HG03097 (cell line): ENCODE results near the gene ZMYND12.
A peak's percentile ranks its signal among the peaks of the same experiment; 100 is the strongest.
"Not testable (repeated sequence)": the region's sequence is repeated elsewhere in the genome, so short reads cannot be mapped to it uniquely, and the experiment has no call there.

Experiments
- ATAC-seq: cut with Tn5 transposase; IDR thresholded peaks from one replicate; pipeline ENCODE4 v1.9.1; 2021; ENCODE audit not compliant: unreplicated experiment, low FRiP score

The ZMYND12 gene, protein sequence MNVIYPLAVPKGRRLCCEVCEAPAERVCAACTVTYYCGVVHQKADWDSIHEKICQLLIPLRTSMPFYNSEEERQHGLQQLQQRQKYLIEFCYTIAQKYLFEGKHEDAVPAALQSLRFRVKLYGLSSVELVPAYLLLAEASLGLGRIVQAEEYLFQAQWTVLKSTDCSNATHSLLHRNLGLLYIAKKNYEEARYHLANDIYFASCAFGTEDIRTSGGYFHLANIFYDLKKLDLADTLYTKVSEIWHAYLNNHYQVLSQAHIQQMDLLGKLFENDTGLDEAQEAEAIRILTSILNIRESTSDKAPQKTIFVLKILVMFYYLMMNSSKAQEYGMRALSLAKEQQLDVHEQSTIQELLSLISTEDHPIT

DNA sequence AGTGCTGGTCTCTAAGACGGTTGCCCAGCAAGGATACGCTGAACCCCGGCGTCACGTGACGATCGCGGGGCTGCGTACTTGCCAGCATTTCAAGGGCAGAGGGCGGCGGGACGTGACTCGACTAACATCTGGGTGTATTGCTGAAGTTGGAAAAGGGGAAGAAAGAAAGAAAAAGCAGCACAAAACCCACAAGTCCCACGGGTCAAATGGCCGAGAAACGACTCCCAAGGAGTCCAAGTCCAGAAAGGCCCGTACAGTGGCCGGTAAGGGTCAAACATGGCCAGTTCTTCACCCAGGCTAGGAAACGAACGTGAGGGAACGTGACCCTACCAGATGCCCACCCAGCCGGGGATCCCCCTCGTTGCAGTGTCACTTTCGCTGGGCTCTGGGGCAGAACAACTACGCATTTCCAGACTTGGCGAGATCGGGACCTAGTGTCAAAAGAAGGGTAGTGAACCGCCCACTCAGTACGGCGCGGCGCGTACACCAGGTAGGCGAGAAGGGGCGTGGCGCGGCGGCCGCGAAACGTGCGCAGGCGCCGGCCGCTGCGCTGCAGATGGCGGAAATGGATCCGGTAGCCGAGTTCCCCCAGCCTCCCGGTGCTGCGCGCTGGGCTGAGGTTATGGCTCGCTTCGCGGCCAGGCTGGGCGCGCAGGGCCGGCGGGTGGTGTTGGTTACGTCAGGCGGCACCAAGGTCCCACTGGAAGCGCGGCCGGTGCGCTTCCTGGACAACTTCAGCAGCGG is at the start of gene ZMYND12, which contains the start of gene PPCS:
Gene ZMYND12 (minus strand): TSS at position 13 of the 744 bp plus-strand sequence. CDS start 25 bp downstream, outside the sequence.
Gene PPCS (plus strand): TSS at position 534 of the 744 bp plus-strand sequence. CDS start 23 bp downstream, at position 557.
- peak; percentile 85 for ATAC-seq

DNA sequence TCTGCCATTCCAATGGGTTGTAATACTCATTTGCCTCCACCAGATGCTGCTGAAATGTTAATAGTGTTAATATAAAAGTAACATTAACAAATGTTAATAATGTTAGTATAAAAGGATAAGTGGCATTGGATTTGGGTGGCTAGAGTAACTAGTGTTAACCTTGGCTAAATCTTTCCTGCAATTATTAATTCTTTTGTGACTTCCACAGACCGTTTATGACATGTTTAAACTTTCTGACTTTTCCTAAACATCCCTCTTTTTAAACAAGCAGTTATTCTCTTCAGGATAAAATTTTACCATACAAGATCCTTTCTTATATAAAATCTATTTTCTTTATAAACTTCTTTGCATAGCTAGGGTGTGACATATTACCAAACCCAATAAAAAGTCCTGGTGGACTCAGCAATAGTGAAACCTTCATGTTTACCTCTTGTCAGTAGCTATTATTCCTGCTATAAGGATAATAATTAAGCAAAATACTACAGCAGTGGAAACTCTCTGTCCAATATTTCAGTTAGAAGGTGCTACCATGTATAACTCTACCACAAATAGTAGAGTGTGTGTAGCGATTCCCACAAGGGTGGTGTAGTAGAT is 48.8 kb upstream of the ZMYND12 start:
- ATAC-seq, result no peak

DNA sequence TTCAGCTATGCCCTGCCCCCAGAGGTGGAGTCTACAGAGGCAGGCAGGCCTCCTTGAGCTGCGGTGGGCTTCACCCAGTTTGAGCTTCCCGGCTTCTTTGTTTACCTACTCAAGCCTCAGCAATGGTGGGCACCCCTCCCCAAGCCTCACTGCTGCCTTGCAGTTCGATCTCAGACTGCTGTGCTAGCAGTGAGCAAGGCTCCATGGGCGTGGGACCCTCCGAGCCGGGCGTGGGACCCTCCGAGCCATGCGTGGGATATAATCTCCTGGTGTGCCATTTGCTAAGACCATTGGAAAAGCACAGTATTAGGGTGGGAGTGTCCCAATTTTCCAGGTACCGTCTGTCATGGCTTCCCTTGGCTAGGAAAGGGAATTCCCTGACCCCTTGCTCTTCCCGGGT is 46.2 kb upstream of the ZMYND12 start:
- ATAC-seq, result not testable (repeated sequence)

DNA sequence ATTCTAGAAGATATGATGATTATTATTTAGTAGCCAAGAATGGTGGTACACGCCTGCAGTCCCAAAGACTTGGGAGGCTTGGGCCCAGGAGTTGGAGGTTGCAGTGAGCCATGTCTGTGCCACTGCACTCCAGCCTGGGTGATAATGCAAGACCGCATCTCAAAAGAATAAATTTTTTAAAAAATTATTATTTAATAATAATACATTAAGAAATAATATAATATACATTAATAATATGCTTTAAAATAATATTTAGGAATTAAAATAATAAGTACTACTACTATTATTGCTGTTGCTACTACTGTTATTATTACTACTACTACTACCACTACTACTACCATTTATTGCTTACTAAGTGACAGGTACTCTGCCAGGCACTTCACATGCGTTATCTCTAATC is 34.4 kb upstream of the ZMYND12 start:
- no peak for ATAC-seq

DNA sequence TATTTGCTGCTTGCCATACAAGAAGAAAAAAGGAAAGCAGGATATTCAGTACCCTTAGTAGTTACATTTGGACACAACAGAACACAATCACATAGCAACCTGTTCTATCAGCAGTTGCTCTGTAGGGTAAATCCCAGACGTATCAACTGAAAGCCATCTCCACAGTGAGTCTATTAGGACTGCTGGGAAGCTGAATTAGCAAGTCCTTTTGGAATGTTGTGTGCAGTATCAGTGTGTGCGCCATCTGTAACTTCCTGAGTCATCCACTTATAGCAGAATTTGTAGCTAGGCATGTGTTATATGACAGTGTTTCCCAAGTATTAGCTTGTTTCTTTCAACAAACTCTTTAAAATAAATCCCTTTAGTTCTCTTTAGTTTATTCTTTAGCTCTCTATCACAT is 28.6 kb upstream of the ZMYND12 start:
- no peak for ATAC-seq

DNA sequence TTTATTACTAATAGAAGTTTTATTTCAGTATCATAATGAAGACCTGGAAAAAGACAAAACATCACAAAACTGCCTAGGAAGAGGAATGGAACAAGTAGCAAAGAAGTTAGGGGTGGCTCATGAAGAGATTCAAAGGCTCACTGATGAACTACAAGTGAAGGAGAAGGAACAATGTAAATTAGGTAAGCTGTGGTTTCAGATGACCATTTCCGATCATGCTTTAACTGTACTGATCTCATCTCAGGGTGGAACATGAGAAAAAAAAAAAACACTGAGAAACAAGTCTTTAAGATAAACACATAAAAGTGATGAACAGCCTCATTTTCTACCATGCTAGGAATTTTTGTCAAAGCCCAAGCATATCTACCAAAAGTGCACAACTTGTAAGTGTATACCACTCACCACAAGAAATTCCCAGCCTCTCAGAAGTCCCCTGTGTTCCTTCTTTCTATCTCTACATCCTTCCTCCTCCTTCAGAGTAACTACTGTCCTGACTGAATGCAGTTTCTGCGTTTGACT is 26.9 kb upstream of the ZMYND12 start:
- no peak for ATAC-seq

DNA sequence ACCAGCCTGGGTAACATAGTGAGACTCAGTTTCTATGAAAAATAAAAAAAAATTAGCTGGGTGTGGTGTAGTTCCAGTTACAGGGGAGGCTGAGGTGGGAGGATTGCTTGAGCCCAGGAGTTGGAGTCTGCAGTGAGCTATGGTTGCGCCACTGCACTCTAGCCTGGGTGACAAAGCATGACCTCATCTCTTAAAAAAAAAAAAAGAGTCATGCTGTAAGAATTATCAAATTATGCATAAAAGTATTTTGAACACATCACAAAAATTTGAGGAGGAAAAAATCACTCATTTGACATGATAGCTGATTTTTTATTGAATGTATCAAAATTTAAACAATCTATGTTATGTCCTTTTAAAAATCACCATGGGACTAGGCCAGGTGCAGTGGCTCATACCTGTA is 25.1 kb upstream of the ZMYND12 start:
- no peak for ATAC-seq

DNA sequence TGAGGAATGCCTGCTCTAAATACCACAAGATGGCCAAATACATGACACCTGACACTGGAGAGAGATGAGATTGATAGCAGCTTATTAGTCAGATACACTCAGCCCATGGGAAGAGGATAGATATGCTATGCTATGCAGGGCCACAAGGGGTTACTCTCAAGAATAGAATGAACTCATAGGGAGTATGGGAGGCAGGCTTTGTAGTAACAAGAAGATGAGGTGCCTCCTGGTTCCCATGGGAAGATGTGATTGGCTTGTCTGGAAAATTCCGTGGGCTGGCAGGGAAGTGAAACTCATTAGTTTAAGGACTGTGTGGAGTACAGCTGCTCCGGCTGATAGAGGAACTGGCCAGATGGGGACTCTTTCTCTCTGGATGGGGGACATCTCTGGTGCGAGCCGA is 23.8 kb upstream of the ZMYND12 start:
- no peak for ATAC-seq

DNA sequence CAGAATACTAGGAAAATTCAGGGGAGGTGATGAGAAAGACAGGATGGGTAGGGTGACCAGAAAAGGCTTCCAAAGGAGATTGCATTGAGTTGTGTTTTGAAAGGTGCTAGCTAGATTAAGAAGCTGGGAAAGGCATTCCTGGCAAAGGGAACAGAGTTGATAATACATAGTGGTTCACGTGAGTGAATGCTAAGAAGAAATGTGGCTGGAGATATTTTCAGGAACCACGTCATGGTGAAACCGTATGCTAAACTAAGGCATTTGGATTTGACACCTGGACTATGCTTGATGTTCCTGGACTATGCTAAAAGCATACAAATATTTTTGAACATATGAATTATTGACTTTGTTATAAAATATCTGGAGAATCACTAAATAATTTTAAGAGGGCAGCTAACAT is 22.0 kb upstream of the ZMYND12 start:
- ATAC-seq, result no peak

DNA sequence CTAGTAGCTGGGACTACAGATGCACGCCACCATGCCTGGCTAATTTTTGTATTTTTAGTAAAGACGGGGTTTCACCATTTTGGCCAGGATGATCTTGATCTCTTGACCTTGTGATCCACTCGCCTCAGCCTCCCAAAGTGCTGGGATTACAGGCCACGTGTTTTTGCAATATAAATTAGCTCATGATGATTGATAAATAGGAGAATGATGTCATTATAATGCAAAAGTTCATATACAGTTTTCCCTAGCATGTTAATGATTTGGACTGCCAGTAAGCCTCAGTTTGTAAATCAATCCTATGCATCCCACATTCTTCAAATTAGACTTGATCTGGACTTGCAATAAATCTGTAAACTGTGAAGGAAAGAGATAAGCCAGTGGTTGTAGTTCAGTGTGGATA is 21.5 kb upstream of the ZMYND12 start:
- not testable (repeated sequence) for ATAC-seq

DNA sequence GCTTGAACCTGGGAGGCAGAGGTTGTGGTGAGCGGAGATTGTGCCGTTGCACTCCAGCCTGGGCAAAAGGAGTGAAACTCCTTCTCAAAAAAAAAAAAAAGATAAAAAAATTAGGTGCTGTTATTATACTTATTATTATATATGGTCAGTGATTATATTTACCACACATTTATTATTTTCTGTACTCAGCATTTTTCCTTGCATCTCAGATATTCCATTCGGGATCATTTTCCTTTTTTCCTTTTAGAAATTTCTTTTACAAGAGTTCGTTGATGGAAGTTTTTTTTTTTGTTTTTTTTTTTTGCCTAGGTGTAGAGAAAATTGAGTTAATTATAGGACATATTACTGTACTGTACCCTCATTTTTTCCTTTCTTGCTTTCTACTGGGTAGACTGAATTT is 20.8 kb upstream of the ZMYND12 start:
- ATAC-seq, result no peak

DNA sequence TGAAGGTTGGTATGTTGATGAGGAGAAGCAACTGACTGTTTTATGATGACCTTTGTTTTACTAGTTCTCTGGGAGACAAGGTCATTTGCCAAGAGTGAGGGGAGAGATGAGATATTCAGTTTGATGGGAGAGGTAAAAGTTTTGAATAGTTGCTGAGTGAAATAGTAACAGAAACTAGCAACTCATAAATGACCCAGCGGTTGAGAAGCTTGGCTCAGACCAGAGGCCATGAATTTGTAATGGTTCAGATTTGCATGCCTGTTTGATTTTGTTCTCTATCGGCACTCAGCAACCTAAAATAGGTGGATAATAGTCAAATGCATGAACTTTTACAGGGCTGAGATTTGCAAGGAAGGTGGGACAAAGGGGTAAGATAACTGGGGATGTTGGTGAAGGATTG is 13.9 kb upstream of the ZMYND12 start:
- no peak for ATAC-seq

DNA sequence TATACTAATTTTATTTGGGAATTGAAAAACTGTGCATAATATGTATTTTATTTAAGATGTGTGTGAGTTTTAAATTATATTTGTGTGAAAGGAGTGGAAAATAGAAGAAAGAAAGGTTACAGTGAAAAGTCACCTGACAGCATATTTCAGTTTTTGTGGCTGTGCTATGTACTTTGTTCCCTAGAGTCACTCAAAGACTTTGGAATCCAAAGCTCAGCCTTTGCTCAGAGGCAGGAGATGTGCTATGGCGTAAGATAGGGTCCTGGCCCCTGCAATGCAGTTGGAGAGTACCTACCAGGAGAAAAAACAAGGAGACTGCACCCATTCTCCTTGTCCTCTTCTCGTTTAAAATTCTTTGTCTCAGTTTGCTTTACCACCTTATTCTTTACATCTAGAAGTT is 10.2 kb upstream of the ZMYND12 start:
- ATAC-seq, result no peak

DNA sequence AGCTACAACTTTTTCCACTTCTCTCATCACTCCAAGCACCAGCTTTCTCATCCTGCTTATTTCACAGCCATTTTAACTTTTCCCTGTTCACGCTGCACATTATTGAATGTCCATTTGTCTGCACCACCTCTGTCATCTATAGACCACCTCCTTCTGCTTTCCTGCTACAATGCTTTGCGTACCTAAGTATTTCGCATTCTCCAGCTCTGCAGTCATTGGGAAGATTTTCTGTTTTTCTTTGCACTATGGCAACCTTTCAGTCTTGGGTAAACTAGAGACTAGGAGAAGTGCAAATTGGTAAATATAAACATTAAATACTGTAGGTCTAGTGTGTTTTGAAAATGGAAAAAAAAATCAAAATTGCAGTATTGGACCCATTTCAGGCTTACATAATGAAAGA is 8.1 kb upstream of the ZMYND12 start:
- no peak for ATAC-seq

DNA sequence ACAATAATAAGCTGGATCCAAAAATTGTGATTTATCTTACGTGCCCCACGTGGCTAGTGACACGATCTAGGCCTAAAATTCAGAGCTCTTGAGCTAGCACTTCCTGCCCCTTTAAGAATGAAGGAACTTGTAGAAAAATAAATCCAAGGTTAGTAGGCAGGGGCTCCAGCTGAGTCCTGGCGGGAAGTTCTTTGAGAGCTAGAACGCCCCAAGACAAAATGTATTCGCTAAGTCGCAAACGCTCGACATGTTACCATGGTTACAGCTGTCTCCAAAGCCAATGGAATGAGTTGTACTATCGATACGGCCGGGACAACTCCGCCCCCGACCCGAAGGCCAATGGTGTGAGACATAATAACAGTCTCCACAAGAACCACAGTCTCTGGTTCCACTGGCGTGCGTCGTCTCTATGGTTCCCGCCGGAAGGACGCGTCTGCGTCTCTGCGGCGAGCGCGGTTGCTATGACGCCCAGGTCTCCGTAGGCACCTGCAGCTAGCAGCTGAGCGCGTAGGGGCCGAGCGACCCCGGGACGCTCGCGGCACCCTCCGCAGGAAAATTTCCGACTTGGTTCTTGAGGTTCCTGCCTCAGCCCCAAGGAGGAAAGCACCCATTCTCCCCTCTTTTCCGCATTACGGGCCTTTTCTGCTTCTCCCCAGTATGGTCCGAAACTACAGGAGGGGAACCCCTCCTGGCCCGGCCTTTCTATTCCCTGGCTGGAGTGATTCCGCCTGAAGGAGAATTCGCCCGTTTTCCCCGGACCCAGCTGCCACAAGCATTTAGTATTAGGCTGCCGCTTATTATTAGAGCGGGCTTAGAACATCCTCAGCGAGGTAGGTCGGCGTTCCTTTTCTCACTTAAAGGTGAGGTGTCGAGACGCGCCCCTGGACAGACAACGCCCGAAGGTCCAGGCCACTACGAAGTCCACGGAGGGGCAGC is 7.3 kb upstream of the ZMYND12 start, which contains the start of gene CCDC30:
Gene CCDC30 (plus strand): TSS at position 459 of the 936 bp plus-strand sequence. CDS start 17,266 bp downstream, outside the sequence.
- peak; percentile 96 for ATAC-seq

DNA sequence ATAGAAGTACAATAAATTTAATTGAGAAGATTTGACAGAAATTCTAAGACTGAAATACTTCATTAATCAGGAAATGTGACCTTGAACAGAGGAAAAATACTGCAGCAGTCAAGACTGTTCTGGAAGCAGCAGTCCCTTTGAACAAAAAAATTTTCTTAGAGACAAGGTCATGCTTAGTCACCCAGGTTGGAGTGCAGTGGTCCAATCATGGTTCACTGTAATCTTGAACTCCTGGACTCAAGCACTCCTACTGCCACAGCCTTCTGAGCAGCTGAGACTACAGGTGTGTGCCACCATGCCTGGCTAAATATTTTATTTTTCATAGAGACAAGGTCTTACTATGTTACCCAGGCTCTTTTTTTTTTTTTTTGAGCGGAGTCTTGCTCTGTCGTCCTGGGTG is 5.4 kb upstream of the ZMYND12 start:
- no peak for ATAC-seq

DNA sequence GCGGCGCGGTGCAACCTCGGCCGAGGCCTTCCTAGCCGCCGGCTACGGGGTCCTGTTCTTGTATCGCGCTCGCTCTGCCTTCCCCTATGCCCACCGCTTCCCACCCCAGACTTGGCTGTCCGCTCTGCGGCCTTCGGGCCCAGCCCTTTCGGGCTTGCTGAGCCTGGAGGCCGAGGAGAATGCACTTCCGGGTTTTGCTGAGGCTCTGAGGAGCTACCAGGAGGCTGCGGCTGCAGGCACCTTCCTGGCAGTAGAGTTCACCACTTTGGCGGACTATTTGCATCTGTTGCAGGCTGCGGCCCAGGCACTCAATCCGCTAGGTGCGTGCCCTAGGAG is 900 bp upstream of the ZMYND12 start:
- ATAC-seq, result peak; percentile 46

DNA sequence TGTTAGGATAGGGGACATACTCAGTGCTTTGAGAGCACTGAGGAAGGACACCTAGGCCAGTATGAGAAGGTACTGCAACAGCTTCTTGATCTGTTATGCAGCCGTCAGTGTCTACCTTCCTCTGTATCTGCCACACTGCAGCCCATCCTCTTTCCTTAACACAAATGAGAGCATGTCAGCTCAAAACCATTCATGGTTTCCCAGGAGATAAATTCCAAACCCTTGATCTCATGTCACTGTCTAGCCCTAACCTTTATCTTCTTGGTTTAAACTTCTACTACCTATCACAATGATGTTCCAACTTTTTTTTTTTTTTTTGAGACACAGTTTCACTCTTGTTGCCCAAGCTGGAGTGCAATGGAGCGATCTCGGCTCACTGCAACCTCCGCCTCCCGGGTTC is 1.4 kb downstream of the ZMYND12 start:
- ATAC-seq, result no peak

DNA sequence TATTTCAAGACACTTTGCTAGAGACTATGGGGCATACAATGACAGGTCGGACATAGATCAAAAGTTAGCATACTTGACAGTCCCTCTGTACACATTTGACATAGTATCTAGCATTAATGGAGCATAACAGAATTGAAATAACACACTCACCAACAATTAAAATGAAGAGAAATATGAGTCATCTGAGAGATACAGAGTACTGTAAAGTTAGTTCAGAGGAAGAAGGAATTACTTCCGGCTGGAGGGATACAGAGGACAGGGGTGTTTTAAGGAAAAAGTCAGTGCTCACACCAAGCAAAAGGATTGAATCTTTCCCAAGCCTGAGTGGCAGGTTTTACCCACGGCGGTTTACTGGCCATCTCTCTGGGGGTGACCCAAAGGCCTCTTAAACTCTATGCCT is 2.4 kb downstream of the ZMYND12 start:
- ATAC-seq, result no peak

DNA sequence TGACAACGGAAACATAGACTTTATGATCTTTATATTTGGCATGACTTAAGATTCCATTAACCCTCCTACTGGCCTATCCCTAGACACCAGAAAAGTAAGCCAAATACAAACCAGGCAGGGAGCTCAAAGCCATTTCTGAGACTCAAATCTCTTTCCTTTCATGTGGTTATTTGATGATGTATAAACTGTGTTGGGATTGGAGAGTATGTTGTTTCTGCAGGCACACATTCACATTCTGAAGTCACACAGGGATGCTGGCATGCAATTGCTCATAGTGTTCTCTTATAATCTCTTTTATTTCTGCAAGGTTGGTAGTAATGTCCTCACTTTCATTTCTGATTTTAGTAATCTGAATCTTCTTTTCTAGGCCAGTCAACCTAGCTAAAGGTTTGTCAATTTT is 5.8 kb downstream of the ZMYND12 start:
- no peak for ATAC-seq
